Measurements from ENCODE around the gene MAGEA11.

GRCh38 chrX:149759824-149760223, 48.0 kb downstream of the MAGEA11 start:
- no peak for TF ChIP-seq NR2F6 (CRISPR knock-in tag; IDR thresholded peaks at IDR 0.05)
- no peak for TF ChIP-seq EZH2 (IDR thresholded peaks at IDR 0.05; ENCODE audit: borderline replicate concordance, low read depth, low read length)
- TF ChIP-seq ZNF609 (CRISPR knock-in tag; IDR thresholded peaks at IDR 0.05; ENCODE audit: borderline replicate concordance), result no peak
- no peak for TF ChIP-seq POLR2AphosphoS5 (IDR thresholded peaks at IDR 0.05; ENCODE audit: control insufficient read depth, insufficient read depth, low read depth, low read length)
- no peak for TF ChIP-seq CBX2 (IDR thresholded peaks at IDR 0.05; ENCODE audit: insufficient read depth, low read length, poor library complexity, severe bottlenecking)
- TF ChIP-seq EP300 (IDR thresholded peaks at IDR 0.05; ENCODE audit: low read length), result no peak

Measured in K562 (cell line).